ENCODE measurements around the gene ZNF182.
"Not testable (repeated sequence)": the region's sequence is repeated elsewhere in the genome, so short reads cannot be mapped to it uniquely, and the experiment has no call there.

GRCh38 chrX:48027545-48027944, 23.8 kb upstream of the ZNF182 start:
- TF ChIP-seq CTCF (IDR thresholded peaks at IDR 0.05 in 4 of 5, conservative IDR thresholded peaks at IDR 0.05 in 1 of 5); POLR2A (IDR thresholded peaks at IDR 0.05): not testable (repeated sequence)

Data from gastrocnemius medialis (tissue), 4 donors.